BJ (cell line): Measurements from ENCODE around the gene TBPL2. TPM values are rescaled to one million over a fixed set of nuclear protein-coding genes. Genes with fewer than 3 reads are reported as not detected.
A peak's percentile ranks its signal among the peaks of the same experiment; 100 is the strongest.

Experiments
- CTCF ChIA-PET: fragments of 350-600 bp; formaldehyde crosslinking; extraction: SDS; loops from one replicate; lab custom pipeline; 2021; ENCODE audit warnings: antibody characterized with exemption, inconsistent platforms; lab: Yijun Ruan, JAX
- POLR2A ChIA-PET: fragments of 300-600 bp; sonication (Branson Sonifier 250); formaldehyde crosslinking; extraction: SDS; loops from one replicate; lab custom pipeline; 2021; ENCODE audit warnings: antibody characterized with exemption; lab: Charles Lee
- DNase-seq: peaks from one replicate; pipeline ENCODE4 v3.0.0-alpha.2; 2011; ENCODE audit warnings: low read depth
- H3K27me3 ChIP-seq: 2 replicates; pipeline ENCODE4 v1.6.0; 2011; ENCODE audit warnings: low read length; ENCODE audit not compliant: control insufficient read depth, insufficient read depth
- H3K36me3 ChIP-seq: 2 replicates; pipeline ENCODE4 v1.5.1; 2011; ENCODE audit warnings: low read length; ENCODE audit not compliant: control insufficient read depth, insufficient read depth
- H3K4me3 ChIP-seq: 2 replicates; pipeline ENCODE4 v1.5.1; 2011; ENCODE audit warnings: low read depth, mild to moderate bottlenecking, control low read depth, low read length
- polyA plus RNA-seq: library from polyadenylated mRNA; depleted of rRNA; stranded (reverse); fragments of >200 nt; gene quantifications from 2 replicates; pipeline ENCODE4 v1.2.3, GENCODE V29; 2011
- TF ChIP-seq, protein P1 (sequence below): IDR thresholded peaks from 2 replicates; pipeline ENCODE4 v1.5.1; 2011; ENCODE audit warnings: low read depth, mild to moderate bottlenecking, control low read depth, inconsistent platforms, low read length, moderate library complexity; ENCODE audit not compliant: insufficient read depth

The TBPL2 gene
- polyA plus RNA-seq, 1 experiment: not detected

DNA sequence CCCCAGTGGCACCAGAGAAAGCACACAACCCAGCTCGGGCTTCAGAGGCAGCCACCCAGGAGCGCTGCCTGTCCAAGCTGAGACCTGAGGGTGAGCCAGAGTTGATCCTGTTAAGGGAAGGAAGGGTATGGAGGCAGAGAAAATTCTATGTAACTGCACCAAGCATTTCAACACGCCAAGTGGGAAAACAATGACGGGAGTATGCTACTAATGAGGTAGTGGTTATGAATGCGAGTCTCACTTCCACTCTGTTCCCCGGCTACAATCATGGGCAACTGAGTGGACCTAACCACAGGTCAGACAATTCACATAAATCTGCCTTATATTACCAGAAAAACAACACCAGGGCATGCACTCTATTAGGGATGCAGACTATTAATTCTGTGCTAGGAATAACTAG lies 38.7 kb downstream of the TBPL2 start:
- CTCF ChIA-PET: no interaction called here
- TF ChIP-seq, protein P1, sequence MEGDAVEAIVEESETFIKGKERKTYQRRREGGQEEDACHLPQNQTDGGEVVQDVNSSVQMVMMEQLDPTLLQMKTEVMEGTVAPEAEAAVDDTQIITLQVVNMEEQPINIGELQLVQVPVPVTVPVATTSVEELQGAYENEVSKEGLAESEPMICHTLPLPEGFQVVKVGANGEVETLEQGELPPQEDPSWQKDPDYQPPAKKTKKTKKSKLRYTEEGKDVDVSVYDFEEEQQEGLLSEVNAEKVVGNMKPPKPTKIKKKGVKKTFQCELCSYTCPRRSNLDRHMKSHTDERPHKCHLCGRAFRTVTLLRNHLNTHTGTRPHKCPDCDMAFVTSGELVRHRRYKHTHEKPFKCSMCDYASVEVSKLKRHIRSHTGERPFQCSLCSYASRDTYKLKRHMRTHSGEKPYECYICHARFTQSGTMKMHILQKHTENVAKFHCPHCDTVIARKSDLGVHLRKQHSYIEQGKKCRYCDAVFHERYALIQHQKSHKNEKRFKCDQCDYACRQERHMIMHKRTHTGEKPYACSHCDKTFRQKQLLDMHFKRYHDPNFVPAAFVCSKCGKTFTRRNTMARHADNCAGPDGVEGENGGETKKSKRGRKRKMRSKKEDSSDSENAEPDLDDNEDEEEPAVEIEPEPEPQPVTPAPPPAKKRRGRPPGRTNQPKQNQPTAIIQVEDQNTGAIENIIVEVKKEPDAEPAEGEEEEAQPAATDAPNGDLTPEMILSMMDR: no peak
- POLR2A ChIA-PET: no interaction called here
- Histone ChIP-seq H3K4me3 (no peak overlapping the region), H3K27me3 (no peaks in the 10 kb centered on the region), H3K36me3 (no peaks in the 10 kb centered on the region)
- no peak for DNase-seq

DNA sequence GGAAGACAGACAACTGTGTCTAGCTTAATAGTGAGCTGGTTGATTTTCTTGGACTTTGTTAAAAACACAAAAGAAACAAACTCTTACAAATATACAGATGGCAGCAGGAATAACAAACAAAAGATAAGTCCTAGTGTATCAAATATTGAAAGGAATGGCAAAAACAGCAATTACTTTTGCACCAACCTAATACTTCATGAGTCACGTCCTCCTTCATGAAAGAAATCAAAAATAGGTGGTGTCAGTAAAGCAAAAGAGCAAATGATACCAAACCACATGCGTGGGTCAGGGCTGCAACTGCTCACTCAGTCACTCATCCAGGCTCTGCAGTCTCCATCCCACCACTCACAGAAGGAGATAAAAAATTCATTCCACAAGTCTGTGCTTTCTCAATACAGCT lies 40.6 kb downstream of the TBPL2 start:
- H3K36me3 ChIP-seq: peaks cover 4% of the 10 kb centered on the region; the same call in 1 of the 2 replicates
- CTCF ChIA-PET: no interaction called here
- TF ChIP-seq, protein P1: no peak
- no peak overlapping the region for H3K4me3 ChIP-seq
- no peak for DNase-seq
- H3K27me3 ChIP-seq: no peaks in the 10 kb centered on the region
- POLR2A ChIA-PET: no interaction called here

DNA sequence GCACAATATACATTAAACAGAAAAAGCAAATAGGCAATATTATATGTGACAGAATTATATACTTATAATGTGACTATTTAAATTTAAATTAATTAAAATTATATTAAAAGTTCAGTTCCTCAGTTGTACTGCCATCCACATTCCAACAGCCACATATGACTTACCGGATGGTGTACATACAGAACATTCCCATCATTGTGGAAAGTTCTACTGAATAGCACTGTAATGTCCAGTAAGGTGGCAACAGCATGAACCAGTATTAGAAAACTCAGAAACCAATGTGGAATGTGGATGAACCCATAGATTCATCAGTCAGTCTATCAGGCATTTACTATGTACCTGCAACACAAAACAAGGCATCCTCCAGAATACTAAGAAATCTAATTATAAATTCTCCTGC lies 41.2 kb downstream of the TBPL2 start:
- POLR2A ChIA-PET: no interaction called here
- CTCF ChIA-PET: no interaction called here
- Histone ChIP-seq H3K36me3 (peaks cover 4% of the 10 kb centered on the region; the same call in 1 of the 2 replicates), H3K27me3 (no peaks in the 10 kb centered on the region), H3K4me3 (no peak overlapping the region)
- TF ChIP-seq, protein P1: no peak
- DNase-seq: no peak

DNA sequence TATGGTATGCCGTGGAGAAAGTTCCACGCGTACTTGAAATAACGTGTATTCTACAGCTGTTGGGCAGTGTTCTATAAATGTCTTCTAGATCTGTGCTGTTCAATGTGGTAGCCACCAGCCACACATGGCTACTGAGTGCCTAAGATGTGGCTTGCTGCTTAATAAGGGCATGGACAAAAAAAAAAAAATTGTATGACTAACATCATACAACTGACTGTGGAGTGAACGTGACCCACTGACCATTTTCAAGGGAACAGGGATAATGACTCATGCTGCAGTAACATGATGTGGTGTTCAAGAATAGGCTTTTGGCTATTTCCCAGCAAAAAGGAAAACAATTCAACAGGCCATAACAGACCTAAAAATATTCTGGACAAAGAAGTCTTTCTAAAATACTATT lies 41.7 kb downstream of the TBPL2 start:
- H3K36me3 ChIP-seq: peaks cover 4% of the 10 kb centered on the region; the same call in 1 of the 2 replicates
- H3K4me3 ChIP-seq: no peak overlapping the region
- peak; percentile 91 for DNase-seq
- CTCF ChIA-PET: no interaction called here
- no peaks in the 10 kb centered on the region for H3K27me3 ChIP-seq
- POLR2A ChIA-PET: no interaction called here
- TF ChIP-seq, protein P1: no peak

DNA sequence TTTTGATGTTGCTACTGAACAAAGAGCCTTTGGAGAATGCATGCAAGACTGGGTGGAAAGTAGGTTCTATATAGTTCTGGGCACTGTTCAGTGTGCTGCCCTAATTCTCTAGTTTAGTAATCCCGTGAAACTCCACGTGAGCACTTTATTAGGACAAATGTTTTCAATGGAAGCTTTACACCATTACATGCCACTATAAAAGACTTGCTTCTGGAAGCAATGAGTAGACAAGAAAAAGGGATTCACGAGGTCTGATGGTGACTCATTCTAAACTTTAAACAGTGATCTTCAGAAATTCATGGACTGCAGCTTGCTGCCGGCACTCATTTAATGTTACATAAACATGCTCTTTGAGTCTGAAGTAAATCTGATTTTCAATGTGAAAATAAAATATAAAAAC lies 51.1 kb downstream of the TBPL2 start:
- POLR2A ChIA-PET: no interaction called here
- H3K4me3 ChIP-seq: no peak overlapping the region
- CTCF ChIA-PET: interaction anchor here (0.5 to 1.5 kb wide), 3 partner anchors 9 to 17 kb away, joined by 3 to 4 read pairs (median 3); no protein-coding TSS in a partner anchor
- peak; percentile 84 for DNase-seq
- TF ChIP-seq, protein P1: no peak
- no peaks in the 10 kb centered on the region for H3K27me3 ChIP-seq
- peaks cover 5% of the 10 kb centered on the region; the same call in 1 of the 2 replicates for H3K36me3 ChIP-seq
